NT2/D1 (cell line): ENCODE measurements around the gene OR10A3.

Experiments
- SUZ12 ChIP-seq: IDR thresholded peaks from 2 replicates; pipeline ENCODE4 v1.6.1; 2011; ENCODE audit not compliant: insufficient read length, insufficient read depth; ENCODE audit errors: extremely low read depth
- YY1 ChIP-seq: IDR thresholded peaks from 2 replicates; pipeline ENCODE4 v1.6.1; 2011; ENCODE audit not compliant: insufficient read length, insufficient read depth
- ZNF274 ChIP-seq: IDR thresholded peaks from 2 replicates; pipeline ENCODE4 v1.6.1; 2011; ENCODE audit warnings: mild to moderate bottlenecking, low read depth, low read length

GRCh38 chr11:7900686-7901085, 40.8 kb downstream of the OR10A3 start:
- no peak for TF ChIP-seq SUZ12
- TF ChIP-seq YY1, result no peak
- TF ChIP-seq ZNF274, result no peak
